NCI-H345 (cell line): ENCODE data around the gene SHF.

Experiments
- DNase-seq: peaks from one replicate; lab custom pipeline; 2025; lab: John Stamatoyannopoulos, UW

SHF gene

DNA sequence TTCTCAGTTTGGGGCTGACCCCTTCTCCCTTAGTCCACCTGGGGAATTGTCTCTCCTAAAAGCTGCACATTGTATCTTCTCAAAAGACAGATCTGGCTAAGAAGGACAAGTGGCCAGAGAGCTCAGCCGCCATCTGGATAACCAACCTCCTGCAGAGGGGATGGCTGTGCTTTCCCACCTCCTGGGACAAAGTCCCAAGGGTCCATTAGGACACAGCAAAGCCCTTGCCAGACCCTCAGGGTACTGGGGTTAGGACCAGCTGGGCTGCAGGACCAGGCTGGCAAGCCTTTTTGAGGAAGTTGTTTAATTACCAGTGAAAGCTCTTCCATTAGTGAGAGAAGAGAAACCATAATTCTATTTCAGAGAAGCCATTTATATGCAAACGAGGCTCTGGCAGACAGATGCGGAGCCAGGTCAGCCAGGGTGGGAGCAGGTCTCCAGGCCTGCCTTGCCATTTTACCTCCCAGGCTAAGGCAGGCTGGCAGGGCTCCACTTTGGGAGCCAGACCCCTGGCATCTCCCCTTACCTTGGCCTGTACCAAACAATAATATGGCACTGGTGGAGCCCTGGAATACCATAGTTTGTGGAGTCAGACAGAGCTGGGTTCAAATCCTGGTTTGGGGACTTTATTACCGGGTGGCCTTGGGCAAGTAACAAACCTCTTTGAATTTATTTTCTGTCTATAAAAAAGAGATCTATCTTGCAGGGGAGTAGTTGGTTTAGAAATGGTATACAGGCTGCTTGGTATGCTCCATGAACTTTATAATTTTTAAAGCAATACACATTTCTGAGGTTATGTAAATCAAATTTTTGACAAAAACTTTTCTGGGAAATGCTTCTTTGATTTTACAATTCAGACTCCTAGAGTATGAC, 17.9 kb downstream of the SHF start:
- no peak for DNase-seq

DNA sequence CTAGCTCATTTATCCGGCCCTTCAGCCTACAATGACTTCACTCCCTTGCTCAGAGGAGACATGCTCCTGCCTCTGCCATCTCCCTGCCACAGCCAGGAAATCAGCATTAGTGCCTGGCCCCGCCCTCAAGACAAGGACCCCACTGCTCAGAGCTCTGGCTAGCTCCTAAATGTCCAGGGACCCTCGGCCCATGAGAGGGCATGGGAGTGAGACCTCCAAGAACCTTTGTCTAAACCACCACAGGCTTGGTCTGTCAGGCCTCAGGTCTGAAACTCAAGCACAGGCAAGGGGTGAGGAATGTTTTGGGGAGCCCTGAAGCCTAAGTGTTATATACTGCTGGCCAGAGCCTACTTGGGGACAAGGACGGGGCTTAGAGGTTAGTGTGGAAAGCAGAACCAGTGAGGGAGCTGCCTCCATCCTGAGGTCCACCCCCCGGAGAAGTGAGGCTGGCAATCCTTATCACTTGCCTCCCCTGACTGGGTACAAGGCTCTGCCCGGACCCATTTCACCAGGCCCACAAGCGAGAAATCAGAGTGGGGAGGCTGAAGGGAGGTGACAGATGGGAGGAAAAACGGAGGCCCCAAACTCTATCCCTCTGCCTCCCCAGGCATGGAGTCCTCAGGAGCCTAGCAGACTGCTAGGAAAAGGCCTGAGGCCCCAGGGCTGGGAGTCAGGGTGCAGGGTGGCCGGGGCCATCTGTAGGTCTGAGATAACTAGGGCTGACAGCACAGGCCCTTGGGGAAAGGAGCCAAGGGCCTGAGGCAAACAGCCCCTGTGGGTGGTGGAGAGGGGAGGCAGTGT, 18.8 kb downstream of the SHF start:
- DNase-seq: no peak

DNA sequence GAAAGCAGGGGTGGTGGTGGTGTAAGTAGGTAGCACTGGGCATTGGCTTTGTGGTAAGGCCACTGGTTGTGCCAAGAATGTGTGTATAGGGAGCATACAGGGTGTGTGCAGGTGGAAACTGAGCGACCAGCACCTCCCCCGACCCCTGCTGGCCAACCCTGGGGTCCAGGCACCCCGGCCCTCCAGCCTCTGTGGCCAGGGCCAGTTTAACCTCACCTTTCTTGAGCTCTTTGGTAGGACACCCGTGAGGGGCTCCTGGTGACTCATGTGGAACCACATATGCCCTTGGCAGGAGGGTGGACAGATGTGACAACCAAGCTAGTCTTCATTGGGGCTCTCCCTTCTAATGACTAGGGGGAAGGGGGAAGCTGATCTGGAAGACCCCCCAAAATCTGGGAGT, 19.5 kb downstream of the SHF start:
- no peak for DNase-seq

DNA sequence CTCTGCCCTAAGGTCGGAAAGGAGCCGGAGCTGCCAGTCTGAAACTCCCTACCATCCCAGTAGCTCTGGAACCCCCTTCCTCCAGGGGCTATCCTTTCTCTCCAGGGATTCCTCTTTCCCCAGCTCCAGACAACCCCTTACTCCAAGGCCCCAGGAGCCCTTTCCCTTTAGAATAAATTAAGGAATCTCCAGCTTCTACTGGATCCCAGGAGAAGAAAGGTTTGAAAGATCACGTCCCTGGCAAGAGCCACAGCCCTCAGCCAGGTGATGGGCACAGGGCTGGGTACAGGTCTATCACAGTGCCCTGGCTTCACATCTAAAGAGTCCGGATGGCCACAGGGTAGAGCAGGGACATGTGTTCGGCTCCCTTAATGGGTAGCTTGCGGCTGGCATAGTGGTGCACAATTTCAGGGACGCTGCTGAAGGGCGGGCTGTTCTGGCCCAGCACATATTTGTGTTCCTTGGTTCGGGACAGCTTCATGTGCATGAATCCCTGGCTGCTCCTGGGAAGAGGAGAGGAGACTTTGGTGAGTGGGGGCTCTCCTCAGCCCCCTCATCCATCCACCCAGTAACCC, 20.0 kb downstream of the SHF start:
- no peak for DNase-seq

DNA sequence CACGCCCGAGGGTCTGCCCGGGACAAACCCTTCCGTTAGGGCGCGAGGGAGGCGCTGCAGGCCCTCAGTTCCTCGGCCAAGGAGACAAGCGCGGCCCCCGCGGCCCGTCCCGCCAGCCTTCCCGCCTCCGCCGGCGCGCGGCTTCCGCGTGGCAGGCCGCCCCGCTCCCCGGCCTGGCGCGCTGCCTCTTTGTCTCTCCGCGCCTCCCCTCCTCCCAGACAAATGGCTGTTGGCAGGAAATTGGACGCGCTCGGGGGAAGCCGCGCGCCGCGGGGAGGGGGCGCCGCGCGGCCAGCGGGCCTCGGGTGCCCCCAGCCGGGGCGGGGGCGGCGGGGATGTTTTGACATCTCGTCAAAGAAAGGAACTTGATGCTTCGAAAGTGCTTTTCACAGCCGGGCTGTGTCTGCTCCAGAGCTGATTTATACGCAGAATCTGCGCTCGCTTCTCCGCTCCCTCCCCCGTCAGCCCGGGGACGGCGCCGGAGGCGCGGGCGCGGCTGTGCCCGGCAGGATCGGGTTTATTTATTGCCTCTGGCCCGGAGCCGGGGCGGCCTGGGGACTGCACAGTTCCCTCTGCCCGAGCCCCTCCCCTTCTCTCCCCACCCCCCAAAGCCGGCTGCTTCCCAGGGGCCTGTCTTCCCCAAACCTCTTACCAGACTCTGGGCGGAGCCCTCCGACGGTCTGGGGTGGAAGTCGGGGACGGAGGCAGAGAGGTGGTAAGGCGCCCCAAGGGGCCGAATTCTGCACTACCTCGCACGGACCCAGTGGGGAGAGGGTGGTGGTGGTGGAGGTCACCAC, 20.7 kb downstream of the SHF start:
- DNase-seq: peak; percentile 60

DNA sequence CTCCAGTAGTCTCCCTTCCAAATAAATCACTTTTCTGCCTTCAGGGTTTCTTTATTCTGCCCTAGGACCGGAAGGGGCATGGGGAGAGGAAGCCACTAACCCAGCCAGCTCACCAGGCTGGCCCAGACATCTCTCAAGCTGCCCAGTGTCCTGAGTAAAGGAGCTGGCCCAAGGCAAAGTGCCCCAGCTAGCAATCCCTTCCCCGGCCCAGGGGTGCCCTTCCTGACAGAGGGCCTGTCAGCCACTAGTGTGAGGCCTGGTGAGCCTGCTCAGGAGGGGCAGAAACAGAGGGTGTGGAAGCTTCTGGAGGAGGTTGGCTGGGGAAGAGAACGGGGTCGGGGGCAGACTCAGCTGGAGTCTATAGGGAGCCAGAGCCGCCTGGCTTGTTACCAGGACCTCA, 22.2 kb downstream of the SHF start:
- no peak for DNase-seq

DNA sequence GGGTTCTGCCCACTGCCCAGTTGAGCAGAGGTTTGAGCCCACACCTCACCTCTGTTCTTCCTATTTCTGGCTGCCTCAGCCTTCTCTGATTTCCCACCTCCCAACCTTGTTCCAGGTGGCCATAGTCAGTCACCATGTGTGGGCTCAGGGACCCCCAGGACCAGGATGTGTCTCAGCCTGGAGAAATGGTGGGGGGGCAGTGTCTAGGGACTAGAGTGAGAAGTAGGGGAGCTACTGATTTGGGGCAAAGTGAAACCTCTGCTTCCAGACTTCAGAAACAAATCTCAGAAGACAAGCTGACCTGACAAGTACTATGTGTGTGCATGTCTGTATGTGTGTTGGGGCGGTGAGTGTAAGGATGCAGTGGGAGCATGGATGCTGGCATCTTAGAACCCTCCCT, 22.9 kb downstream of the SHF start:
- DNase-seq: no peak

DNA sequence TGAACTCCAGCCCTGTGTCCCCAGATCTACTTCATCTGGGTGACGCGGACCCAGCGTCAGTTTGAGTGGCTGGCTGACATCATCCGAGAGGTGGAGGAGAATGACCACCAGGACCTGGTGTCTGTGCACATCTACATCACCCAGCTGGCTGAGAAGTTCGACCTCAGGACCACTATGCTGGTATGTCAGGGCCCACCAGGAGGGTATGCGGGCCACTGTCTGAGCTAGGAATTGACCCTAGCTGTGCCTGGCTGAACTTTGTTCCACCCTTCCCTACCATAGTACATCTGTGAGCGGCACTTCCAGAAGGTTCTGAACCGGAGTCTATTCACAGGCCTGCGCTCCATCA, 24.3 kb downstream of the SHF start:
- no peak for DNase-seq

DNA sequence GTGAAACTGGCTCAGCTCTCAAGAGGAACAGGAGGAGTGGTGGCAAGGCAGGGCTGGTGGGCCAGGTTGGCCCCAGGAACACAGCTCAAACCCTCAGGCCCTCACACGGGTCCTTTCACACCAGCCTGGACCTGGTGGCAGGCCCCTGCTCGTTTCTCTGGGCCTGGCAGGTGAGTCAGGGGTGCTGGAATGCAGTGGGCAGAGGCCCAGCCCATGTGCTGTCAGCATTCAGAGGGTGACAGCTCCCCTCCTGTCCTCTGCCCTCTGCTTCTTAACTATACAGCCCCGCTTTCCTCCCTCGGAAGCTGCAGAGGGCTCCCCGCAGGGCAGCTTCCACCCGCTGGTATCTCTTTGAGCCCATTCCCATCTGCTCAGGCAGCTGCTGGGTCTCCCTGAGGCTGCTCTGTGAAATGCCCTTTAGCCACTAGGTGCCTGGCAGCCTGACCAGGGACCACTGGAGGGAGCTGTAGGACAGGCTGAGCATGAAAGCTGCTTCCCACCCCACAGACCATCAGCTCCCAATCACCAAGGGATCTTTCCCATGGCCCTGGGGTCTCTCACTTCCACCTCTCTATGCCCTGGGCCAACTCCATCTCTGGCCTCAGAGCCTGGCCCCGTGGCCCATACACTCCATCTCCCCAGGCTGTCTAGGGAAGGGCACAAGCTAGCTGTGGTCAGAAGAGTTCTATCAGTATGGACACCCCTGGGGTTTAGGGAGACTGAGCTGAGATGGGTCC, 24.8 kb downstream of the SHF start:
- DNase-seq: peak; percentile 59

DNA sequence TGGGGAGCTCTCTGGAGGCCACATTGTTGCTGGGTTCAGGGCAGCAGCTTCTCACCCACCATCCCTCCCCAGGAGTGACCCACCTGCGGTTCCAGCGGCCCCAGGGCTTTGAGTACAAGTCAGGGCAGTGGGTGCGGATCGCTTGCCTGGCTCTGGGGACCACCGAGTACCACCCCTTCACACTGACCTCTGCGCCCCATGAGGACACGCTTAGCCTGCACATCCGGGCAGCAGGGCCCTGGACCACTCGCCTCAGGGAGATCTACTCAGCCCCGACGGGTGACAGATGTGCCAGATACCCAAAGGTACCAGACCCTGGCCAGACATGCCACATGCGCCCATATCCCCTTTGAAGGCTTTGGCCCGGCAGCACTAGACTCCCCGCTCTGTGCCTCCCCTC, 26.1 kb downstream of the SHF start:
- DNase-seq: no peak

DNA sequence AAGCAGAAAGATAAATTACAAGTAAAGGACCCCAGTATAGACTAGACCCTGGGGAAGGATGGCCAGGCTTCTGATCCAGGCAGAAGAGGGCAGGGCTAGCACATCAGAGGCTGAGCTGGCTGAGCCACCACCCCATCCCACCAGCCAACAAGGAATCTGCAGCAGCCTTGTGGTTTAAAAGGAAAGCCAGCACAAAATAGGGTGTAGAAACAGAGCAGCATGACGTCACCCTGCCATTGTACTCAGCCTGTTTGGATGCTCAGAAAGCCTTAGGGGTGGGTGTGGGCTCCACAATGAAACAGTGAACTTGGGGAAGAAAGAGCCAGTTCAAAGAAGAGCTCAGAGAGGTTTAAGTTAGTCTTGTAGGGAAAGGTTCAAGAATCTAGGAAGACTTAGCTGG, 29.8 kb downstream of the SHF start:
- DNase-seq: no peak

DNA sequence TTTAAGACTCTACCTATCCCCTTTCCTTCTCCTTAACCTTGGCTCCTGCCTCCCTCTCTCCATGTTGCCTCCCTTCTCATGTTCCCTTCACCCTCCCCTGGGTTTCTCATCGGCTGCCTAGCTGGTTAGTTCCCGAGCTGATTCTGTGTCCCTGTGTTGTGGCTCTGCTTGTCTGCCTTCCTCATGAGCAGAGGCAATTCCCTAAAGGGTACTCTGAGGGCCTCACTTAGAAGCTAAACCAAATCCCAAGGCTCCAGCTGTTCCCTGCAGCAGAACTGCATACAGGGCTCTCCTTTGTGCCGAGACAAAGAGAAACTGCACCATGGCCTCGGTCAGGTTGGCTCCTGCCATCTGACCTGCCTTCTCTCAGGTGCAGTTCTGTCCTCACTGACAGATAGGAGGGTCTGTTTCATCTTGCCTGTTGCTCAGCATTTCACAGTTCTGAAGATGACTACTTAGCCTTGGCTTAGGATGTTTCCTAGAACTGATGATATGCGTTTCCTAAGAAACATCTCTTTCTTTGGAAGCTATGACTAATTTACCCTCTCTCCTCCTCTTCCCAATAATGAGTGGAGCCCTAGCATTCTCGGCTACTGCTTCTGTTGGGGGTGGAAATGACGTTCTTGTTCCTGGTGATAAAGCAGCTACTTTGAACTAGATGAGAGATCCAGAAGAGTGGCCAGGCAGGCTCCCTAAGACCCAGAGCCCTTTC, 30.9 kb downstream of the SHF start:
- DNase-seq: no peak

DNA sequence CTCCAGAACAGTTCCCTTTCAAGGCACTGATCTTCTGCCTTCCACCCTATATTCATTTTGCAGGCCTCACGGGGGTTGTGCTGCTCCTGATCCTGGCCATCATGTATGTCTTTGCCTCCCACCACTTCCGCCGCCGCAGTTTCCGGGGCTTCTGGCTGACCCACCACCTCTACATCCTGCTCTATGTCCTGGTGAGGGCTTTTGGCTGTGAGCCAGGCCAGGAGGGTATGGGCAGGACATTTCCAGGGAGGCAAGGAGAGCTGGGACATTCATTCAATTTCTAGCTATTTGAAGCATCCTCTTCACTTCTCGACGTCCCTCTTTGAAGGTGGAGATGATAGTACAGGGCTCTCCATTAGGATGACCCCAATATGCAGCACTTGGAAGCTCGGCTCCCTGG, 32.0 kb downstream of the SHF start:
- DNase-seq: no peak

DNA sequence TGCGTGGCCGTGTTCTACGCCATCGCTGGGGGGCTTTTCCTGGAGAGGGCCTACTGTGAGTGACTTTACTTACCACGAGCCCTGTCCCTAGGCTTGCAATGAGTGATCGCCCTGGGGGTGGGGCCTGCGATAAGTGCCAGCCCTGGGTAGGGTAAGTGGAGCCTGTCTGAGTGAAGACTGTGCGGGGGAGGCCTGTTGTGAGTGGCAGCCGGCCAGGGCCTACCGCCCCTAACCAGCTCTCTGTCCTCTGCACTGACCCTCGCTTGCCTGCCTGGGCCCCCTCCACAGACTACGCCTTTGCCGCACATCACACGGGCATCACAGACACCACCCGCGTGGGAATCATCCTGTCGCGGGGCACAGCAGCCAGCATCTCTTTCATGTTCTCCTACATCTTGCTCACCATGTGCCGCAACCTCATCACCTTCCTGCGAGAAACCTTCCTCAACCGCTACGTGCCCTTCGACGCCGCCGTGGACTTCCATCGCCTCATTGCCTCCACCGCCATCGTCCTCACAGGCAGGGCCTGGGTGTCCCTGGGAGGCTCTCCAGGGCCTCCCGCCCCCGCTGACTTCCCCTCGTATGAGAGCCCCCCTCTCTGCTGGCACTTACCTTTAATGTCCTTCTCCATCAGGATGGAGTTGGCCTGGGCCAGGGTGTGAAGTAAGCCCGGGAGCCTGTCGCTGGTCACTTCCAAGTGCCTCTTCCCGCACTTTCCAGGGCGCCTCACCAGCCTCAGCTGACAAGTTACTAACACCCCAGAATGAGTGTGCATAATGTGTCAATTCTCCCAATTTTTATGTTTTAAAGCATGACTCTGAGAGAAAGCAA, 35.6 kb downstream of the SHF start:
- no peak for DNase-seq

DNA sequence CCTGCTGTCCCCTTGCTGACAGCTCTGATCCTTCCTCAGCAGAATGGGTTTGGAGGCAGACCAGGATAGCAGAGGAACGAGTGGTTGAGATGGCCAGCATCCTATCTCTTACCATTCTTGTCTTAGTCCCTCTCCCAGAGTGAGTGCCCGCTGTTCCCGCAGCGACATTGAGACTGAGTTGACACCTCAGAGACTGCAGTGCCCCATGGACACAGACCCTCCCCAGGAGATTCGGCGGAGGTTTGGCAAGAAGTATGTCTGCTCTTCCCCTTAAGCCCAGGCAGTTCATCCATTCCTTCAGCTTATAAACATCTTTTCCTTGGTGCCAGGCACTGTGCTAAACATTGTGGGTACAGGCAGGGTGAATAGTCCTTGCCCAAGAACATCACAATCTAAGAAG, 36.8 kb downstream of the SHF start:
- no peak for DNase-seq

DNA sequence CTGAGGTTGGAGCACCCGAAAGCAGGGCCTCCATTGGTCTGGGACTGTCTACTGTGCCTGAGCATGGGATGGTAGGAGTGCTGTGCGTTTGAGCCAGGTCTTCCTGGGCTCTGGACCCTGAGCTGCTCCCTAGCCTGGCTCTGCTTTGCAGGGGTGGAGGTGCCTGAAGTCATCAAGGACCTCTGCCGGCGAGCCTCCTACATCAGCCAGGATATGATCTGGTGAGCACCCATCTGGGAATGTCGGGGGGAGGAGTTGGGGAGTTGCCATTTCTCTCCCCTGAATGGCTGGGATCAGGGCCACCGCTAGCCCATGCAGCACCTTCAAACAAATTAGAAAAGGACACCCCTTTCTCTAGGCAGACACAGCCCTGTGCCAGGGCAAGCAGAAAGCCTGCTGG, 37.3 kb downstream of the SHF start:
- no peak for DNase-seq

DNA sequence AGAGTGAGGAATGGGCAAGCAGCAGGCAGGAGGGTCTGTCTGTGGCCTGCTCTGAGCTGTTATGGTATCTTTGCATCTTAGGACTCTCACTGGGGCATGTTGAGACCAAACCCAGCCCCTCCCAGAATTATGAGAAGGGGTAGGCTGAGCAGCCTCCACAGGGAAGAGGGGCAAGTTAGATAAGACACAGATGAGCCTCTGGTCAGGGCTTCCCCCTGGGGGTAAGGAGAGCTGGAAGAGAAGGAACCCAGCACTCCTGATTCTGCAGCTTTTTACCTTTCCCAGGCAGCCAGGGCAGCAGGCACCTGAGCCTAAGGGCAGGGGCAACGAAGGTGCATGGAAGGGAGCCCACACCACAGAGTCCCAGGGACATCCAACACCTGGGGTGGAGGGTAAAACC, 38.7 kb downstream of the SHF start:
- DNase-seq: no peak

DNA sequence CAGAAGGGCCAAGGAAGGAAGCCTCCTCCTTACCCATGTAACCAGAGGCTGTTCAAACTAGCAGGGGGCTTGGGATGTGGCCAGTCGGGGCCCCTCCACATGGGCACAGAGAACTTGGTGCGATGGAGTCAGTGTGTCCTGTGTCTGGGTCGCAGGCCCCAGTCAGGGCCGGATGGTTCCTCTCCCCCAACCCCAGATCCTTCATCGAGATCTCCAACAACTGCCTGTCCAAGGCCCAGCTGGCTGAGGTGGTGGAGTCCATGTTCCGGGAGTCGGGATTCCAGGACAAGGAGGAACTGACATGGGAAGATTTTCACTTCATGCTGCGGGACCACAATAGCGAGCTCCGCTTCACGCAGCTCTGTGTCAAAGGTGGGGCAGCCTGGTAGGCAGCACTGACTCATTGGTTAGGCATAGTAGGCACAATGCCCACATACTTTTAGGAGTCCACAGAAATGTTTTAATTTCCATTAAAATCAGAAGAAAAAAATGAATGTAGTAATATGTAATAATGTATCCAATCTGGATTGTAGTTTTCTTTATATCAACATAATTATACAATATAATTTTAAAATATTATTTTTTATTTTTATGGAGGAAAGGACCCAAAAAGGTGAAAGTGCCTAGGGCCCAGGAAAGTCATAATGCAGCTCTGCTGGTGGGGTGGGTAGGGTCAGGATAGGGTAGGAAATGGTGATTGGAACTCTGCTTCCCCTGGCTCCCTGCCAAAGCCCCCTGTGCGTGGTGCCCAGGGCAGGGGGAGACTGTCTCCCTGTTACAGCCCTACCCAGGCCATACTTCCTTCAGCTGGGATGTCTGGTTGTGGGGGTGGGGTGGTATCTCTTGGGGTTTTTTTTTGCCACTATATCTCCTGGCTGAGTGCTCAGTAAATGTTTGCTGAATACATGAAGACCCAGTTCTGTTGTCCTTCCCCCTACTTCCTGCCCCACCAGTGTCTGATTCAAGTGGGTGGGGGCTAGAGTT, 39.4 kb downstream of the SHF start:
- no peak for DNase-seq

DNA sequence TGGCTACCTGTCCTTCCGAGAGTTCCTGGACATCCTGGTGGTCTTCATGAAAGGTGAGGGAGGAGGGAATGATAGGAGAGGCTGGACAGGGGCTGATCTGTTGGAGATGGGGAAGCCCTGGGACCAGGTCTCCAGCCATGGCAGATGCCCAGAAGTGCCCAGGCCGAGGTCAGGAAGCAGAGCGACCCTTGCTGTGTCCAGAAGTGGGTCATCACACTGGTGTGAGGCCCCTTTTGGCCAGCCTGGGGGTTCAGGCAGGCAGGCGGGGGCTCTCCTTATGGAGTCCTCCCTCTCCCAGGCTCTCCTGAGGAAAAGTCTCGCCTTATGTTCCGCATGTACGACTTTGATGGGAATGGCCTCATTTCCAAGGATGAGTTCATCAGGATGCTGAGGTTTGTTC, 40.2 kb downstream of the SHF start:
- DNase-seq: no peak
